Right cardiac atrium (tissue), 5 donors: Measurements from ENCODE around the gene EYA2. TPM values are rescaled to one million over a fixed set of nuclear protein-coding genes. Genes with fewer than 3 reads are reported as not detected.
A peak's percentile ranks its signal among the peaks of the same experiment; 100 is the strongest.
"Not testable (repeated sequence)": the region's sequence is repeated elsewhere in the genome, so short reads cannot be mapped to it uniquely, and the experiment has no call there.

Experiments
- ATAC-seq, 2 donors: fragments of 200-7000 bp; cut with Tn5 transposase; one replicate each; pipeline versions ENCODE4 v1.8.0 to v1.9.1; 2020; ENCODE audit warnings: moderate library complexity in 2 of 2, mild to moderate bottlenecking in 1 of 2
- DNase-seq, 3 donors: peaks; one replicate each; pipeline ENCODE4 v3.0.0-alpha.2; 2020
- H3K27ac ChIP-seq: one replicate; pipeline ENCODE4 v1.5.1; 2013; ENCODE audit warnings: mild to moderate bottlenecking, low read length, control low read depth, moderate library complexity
- H3K27me3 ChIP-seq: one replicate; pipeline ENCODE4 v1.6.1; 2013; ENCODE audit not compliant: control insufficient read depth, insufficient read depth
- H3K4me1 ChIP-seq: one replicate; pipeline ENCODE4 v1.6.1; 2013; ENCODE audit warnings: low read length; ENCODE audit not compliant: control insufficient read depth, insufficient read depth
- H3K4me3 ChIP-seq: one replicate; pipeline ENCODE4 v1.5.1; 2013; ENCODE audit warnings: low read length, control low read depth
- H3K9me3 ChIP-seq: one replicate; pipeline ENCODE4 v1.6.1; 2013; ENCODE audit warnings: low read length; ENCODE audit not compliant: control insufficient read depth
- WGBS: extraction: QIAGEN DNeasy Blood & Tissue Kit; methylation state at CpG from one replicate; pipeline ENCODE4 v1.1.7; 2013; 5-methylcytosine and 5-hydroxymethylcytosine counted together
- intact Hi-C, 4 donors: fragments of 100-400 bp; cut with DNase I; formaldehyde crosslinking; loops; one replicate each; pipeline versions ENCODE4 v1.11.0 to v1.14.0; 2022 to 2023
- polyA plus RNA-seq: library from polyadenylated mRNA; stranded (reverse); fragments of 200-250 nt; gene quantifications from one replicate; pipeline ENCODE4 v1.2.3, GENCODE V29; 2013
- total RNA-seq, 4 donors: library from RNA; stranded (reverse); fragmentation: NEBNext Ultra II Directional; extraction: Animal tissue kit (Norgen Biotek cat#: 25700); gene quantifications; one replicate each; pipeline ENCODE4 v1.2.1, GENCODE V29; 2021
- donor health status: healthy with polysubstance abuse.
- donor health status: DM: no; HTN: yes; CAD: no.
- donor health status: DM: no; HTN: no; CAD: no.
- donor health status: DM: no; HTN: yes; CAD: no; lungs with severe emphysema.
- donor health status: DM: yes; HTN: yes; CAD: no.

The EYA2 gene
- total and polyA plus RNA-seq, 5 donors, result 1.6 to 3.7 (median 3.4) TPM

- no peak overlapping the region for H3K4me3 ChIP-seq
- WGBS, result 73% methylated on average over 8 of the region's 8 CpGs
- DNase-seq (no peak), ATAC-seq (no peak)
- H3K27me3 ChIP-seq, result no peaks in the 10 kb centered on the region
- H3K27ac ChIP-seq, result no peak overlapping the region
- intact Hi-C loops, result no loop called here
- H3K4me1 ChIP-seq, result no peaks in the 10 kb centered on the region
- peaks cover 2% of the 10 kb centered on the region for H3K9me3 ChIP-seq
Observed at GRCh38 chr20:46915575-46916257, 21.1 kb downstream of the EYA2 start.

DNA sequence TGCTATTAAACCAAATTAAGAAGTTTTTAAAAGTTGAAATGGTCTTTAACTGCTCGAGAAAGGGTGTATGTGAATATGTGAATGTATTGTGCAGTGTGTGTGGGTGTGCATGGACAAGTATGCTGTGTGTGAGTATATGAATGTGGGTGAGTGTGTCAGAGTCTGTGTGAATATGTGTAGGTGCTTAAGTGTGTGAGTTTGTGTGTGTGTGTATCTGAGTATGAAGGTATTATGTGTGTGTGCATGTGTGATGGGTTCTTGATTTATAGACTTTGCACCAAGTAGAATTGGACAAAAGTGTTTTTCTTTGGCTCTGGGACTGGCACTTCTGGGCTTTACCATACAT, 21.6 kb downstream of the EYA2 start:
- no peaks in the 10 kb centered on the region for H3K4me1 ChIP-seq
- 56% methylated on average over 1 of the region's 1 CpG for WGBS
- intact Hi-C loops, result no loop called here

DNA sequence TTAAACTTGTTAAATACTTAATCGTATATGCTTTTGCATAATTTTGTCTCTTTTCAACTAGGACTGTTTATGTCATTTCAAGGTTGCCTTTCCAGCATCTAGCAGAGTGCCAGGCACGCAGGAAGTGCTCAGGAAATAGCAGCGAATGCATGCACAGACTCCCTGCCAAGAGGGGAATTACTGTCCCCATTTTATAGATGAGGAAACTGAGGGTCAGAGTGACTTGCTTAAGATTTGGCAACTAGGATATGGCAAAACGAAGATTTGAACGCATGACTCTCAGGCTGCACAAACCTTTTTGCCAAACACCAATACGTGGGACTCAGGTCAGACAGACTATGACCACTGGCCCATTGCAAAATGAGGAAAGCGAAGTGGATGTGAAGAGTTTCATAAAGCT, 22.5 kb downstream of the EYA2 start:
- WGBS, result 82% methylated on average over 7 of the region's 7 CpGs
- intact Hi-C loops, result no loop called here
- Histone ChIP-seq H3K9me3 (peaks cover 2% of the 10 kb centered on the region), H3K4me1 (no peaks in the 10 kb centered on the region), H3K4me3 (no peak overlapping the region), H3K27me3 (no peaks in the 10 kb centered on the region), H3K27ac (no peak overlapping the region)
- ATAC-seq, result no peak
- DNase-seq, result no peak

More for the DNA sequence above, 21.6 kb downstream of the EYA2 start:
- no peak for DNase-seq
- Histone ChIP-seq H3K27ac (no peak overlapping the region), H3K27me3 (no peaks in the 10 kb centered on the region), H3K9me3 (peaks cover 2% of the 10 kb centered on the region), H3K4me3 (no peak overlapping the region)
- ATAC-seq, result no peak

DNA sequence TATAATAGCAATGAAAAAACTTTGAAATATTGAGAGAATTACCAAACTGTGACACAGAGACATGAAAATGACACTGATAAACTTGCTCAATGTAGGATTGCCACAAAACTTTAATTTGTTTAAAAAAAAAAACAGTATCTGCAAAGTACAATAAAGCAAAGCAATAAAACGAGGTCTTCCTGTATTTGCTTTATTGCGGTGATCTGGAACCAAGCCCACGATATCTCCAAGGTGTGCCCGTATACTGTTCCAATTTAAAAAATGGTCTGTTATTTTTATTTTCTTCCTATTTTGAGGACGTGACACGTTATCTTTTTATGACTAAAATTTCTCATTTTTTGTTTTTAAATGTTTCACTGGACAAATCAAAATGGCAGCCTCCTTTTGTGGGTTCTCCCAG, 25.5 kb downstream of the EYA2 start:
- Histone ChIP-seq H3K27ac (no peak overlapping the region), H3K9me3 (no peaks in the 10 kb centered on the region), H3K4me3 (no peak overlapping the region), H3K4me1 (no peaks in the 10 kb centered on the region), H3K27me3 (no peaks in the 10 kb centered on the region)
- ATAC-seq, result no peak
- DNase-seq, result no peak
- 83% methylated on average over 6 of the region's 6 CpGs for WGBS
- intact Hi-C loops, result no loop called here

DNA sequence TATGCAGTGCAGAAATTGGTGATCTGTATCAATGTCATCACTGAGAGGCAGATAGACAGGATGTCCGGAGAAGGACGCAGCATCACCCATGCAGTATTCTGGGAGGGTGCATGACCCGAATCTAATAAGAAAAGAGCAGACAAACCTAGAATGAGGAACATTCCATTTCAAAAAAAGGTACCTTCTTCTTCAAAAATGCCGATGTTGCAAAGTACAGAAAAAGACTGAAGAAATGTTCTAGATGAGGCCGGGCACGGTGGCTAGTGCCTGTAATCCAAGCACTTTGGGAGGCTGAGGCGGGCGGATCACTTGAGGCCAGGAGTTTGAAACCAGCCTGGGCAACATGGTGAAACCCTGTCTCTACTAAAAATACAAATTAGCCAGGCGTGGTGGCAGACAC, 28.2 kb downstream of the EYA2 start:
- intact Hi-C loops, DNase-seq, H3K27me3 ChIP-seq, H3K9me3 ChIP-seq, ATAC-seq, H3K27ac ChIP-seq, H3K4me1 ChIP-seq, H3K4me3 ChIP-seq: not testable (repeated sequence)
- 87% methylated on average over 9 of the region's 9 CpGs for WGBS

DNA sequence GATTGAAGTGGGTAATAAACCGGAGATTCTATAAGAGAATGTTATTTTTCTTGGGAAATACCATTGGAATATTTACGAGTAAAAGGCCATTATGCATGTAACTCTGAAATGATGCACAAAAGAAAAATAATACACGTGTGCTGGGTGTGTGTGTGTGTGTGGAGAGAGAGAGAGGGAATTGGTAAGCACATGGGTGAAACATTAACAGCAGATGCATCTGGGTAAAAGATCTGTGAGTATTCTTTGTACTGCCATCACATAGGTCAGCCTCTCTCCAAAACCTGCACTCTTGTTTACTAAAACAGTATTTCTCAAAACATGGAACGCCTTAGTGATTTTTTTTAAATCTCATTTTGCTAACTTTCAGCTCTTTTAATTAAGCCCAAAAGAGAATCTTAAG, 28.9 kb downstream of the EYA2 start:
- intact Hi-C loops, result no loop called here
- Histone ChIP-seq H3K27me3 (no peaks in the 10 kb centered on the region), H3K9me3 (no peaks in the 10 kb centered on the region), H3K4me3 (no peak overlapping the region), H3K4me1 (no peaks in the 10 kb centered on the region), H3K27ac (no peak overlapping the region)
- ATAC-seq (no peak), DNase-seq (no peak)
- 80% methylated on average over 4 of the region's 4 CpGs for WGBS

- Histone ChIP-seq H3K27me3 (no peaks in the 10 kb centered on the region), H3K9me3 (no peaks in the 10 kb centered on the region), H3K27ac (peak overlapping the region; percentile 72), H3K4me1 (peaks cover 6% of the 10 kb centered on the region), H3K4me3 (no peak overlapping the region)
- 35% methylated on average over 12 of the region's 12 CpGs for WGBS
- ATAC-seq, result peak; percentile 65 to 77
- intact Hi-C loops, result no loop called here
- DNase-seq, result peak in 2 of 3 donors; percentile 48 to 61
Observed at GRCh38 chr20:46928580-46929132, 34.0 kb downstream of the EYA2 start.

GRCh38 chr20:46929902-46930301, 35.3 kb downstream of the EYA2 start:
- Histone ChIP-seq H3K27me3 (no peaks in the 10 kb centered on the region), H3K4me1 (peaks cover 6% of the 10 kb centered on the region), H3K4me3 (no peak overlapping the region), H3K9me3 (no peaks in the 10 kb centered on the region), H3K27ac (no peak overlapping the region)
- ATAC-seq, result no peak
- no peak for DNase-seq
- intact Hi-C loops, result no loop called here
- WGBS, result 82% methylated on average over 1 of the region's 1 CpG

DNA sequence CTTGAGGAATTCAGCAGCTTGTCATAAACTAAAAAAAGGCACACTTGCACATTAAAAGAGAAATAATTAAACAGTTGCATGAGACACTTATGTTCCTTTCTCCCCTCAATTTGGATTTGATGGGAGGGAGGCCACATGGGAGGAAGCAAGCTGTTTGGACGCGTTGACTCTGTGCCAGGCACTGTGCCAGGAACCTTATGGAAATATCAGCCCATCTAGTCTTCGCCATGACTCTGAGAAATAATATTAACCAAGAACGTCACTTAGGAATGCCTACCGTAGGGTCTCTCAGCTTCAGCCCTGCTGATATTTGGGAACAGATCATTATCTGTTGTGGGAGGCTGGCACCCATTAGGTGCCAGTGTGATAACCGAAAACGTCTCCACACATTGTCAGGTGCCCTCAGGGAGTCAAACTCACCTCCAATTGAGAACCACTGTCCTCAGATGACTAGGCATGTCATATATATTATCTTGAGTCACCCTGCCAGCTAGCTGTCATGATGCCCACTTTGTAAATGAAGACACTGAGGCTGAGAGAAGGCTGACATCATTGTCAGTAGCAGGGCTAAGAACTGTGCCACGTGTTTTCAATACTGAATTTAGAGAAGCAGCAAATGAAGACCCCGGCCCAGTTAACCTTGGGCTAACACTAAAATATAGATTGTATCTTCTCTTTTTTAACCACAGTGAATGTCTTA, 36.1 kb downstream of the EYA2 start:
- intact Hi-C loops, result no loop called here
- H3K4me3 ChIP-seq, result no peak overlapping the region
- no peak for DNase-seq
- no peaks in the 10 kb centered on the region for H3K9me3 ChIP-seq
- peaks cover 6% of the 10 kb centered on the region for H3K4me1 ChIP-seq
- H3K27ac ChIP-seq, result no peak overlapping the region
- no peak for ATAC-seq
- 29% methylated on average over 9 of the region's 9 CpGs for WGBS
- no peaks in the 10 kb centered on the region for H3K27me3 ChIP-seq

DNA sequence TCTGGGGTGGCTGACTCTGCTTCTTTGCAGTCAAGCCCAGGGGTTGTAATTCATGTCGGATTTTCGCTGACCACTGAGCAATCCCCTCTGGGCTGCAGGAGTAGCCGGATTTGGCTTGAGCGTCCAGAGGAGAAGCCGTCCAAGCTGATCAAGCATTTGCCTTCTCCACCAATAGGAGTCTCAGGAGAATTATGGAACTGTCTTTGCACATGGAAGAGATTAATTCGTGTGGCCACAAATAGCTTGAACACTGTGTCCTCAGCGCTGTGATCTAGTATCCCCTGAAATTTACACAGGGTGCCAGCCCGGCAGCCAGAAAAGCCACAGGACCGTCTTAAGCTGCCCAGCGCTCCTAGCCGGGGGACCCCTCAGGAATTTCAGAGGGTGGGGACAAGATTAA, 37.1 kb downstream of the EYA2 start:
- Histone ChIP-seq H3K4me1 (peaks cover 6% of the 10 kb centered on the region), H3K9me3 (no peaks in the 10 kb centered on the region), H3K27me3 (no peaks in the 10 kb centered on the region), H3K27ac (no peak overlapping the region), H3K4me3 (no peak overlapping the region)
- intact Hi-C loops, result no loop called here
- WGBS, result 38% methylated on average over 11 of the region's 11 CpGs
- DNase-seq (peak in 2 of 3 donors; percentile 20 to 63), ATAC-seq (peak; percentile 27 to 60)

- H3K9me3 ChIP-seq, H3K4me3 ChIP-seq, H3K4me1 ChIP-seq, DNase-seq, H3K27me3 ChIP-seq, H3K27ac ChIP-seq, intact Hi-C loops, ATAC-seq: not testable (repeated sequence)
- WGBS, result 91% methylated on average over 10 of the region's 10 CpGs
Observed at GRCh38 chr20:46932439-46932838, 37.8 kb downstream of the EYA2 start.
